ENCODE data around the gene ANKS1B. TPM values are rescaled to one million over a fixed set of nuclear protein-coding genes. Genes with fewer than 3 reads are reported as not detected.

ANKS1B gene
- total and polyA plus RNA-seq, 2 of the 4 experiments (the other 2 are of a cell fraction) = 0.17 to 0.18 TPM

GRCh38 chr12:99935608-99936007 is 49.1 kb downstream of the ANKS1B start:
- Histone ChIP-seq H2BK120ac (ENCODE audit: low read depth, low read length) (no peak overlapping the region), H3K56ac (ENCODE audit: extremely low read depth, insufficient read depth, low read length) (no peak overlapping the region), H3K27ac (ENCODE audit: insufficient read depth, low read length) (no peak overlapping the region), H3K4me2 (ENCODE audit: low read depth, low read length) (no peak overlapping the region), H3K18ac (ENCODE audit: low read depth, low read length) (no peak overlapping the region), H3K4me3 (ENCODE audit: insufficient read depth, low read depth, low read length) (no peak overlapping the region), H2BK15ac (ENCODE audit: low read depth, low read length) (no peak overlapping the region), H2AK9ac (replicated peaks; ENCODE audit: low read depth, low read length, poor library complexity) (no peak overlapping the region), H4K5ac (ENCODE audit: low read depth, low read length) (no peak overlapping the region), H2AK5ac (ENCODE audit: low read depth, low read length) (no peak overlapping the region), H4K20me1 (ENCODE audit: insufficient read depth, low read length) (no peaks in the 10 kb centered on the region), H3K36me3 (ENCODE audit: control insufficient read depth, insufficient read depth, low read length) (no peaks in the 10 kb centered on the region), H4K91ac (ENCODE audit: insufficient read depth, low read depth, low read length) (no peak overlapping the region), H2BK5ac (ENCODE audit: low read depth, low read length, poor library complexity, severe bottlenecking) (no peak overlapping the region), H3K9me3 (ENCODE audit: control insufficient read depth, insufficient read depth, low read length) (no peaks in the 10 kb centered on the region), H3K9me1 (ENCODE audit: insufficient read depth, low read length) (no peaks in the 10 kb centered on the region), H3K14ac (replicated peaks; ENCODE audit: low read depth, low read length) (no peak overlapping the region), H3K27me3 (ENCODE audit: control insufficient read depth, insufficient read depth, low read length) (no peaks in the 10 kb centered on the region), H3K23ac (ENCODE audit: low read depth, low read length) (no peak overlapping the region), H3K4ac (ENCODE audit: low read depth, low read length) (no peak overlapping the region), H3K79me1 (ENCODE audit: low read depth in 1 of 2, low read length in 2 of 2) (no peaks in the 10 kb centered on the region), H2BK20ac (ENCODE audit: low read depth, low read length) (no peak overlapping the region), H3K9ac (ENCODE audit: low read depth, low read length) (no peak overlapping the region), H4K8ac (ENCODE audit: low read depth in 2 of 2, low read length in 2 of 2) (no peak overlapping the region), H3K4me1 (ENCODE audit: control insufficient read depth, insufficient read depth, low read length) (no peaks in the 10 kb centered on the region), H2AFZ (replicated peaks; ENCODE audit: low read length, poor library complexity) (no peak overlapping the region)
- BruUV-seq (replicated peaks) = no TSS peak
- TF ChIP-seq RFX5 (IDR thresholded peaks at IDR 0.05; ENCODE audit: low read depth, low read length) = no peak
- TF ChIP-seq FOS (IDR thresholded peaks at IDR 0.05; ENCODE audit: low read depth, low read length) = no peak
- no CpG with 5 or more reads among the region's 3 CpGs for WGBS, 2 experiments (ENCODE audit: extremely low coverage in 2 of 2, insufficient read length in 1 of 2)
- dilution Hi-C loops (cut with HindIII; ENCODE audit: low sequenced_read_pairs, unreplicated experiment) (no loop called here), in situ Hi-C loops (cut with MboI; ENCODE audit: low sequenced_read_pairs) (no loop called here), intact Hi-C loops (cut with micrococcal nuclease) (no loop called here)
- CTCF ChIA-PET = no interaction called here
- DNase-seq (no peak), ATAC-seq (ENCODE audit: low read depth) (no peak)
- POLR2A ChIA-PET (ENCODE audit: unreplicated experiment) = no interaction called here

Data from IMR-90 (cell line).